ENCODE data around the gene FBRS. TPM values are rescaled to one million over a fixed set of nuclear protein-coding genes. Genes with fewer than 3 reads are reported as not detected.

The FBRS gene
- total and polyA plus RNA-seq, 2 of the 13 experiments (the other 11 are each of a cell fraction or from before 2014, with no cell fraction given): 13.7 to 16.2 TPM

- no peak for TF ChIP-seq SYNCRIP (IDR thresholded peaks at IDR 0.05; ENCODE audit: insufficient read depth, low read depth, low read length)
- TF ChIP-seq EEA1 (CRISPR knock-in tag; IDR thresholded peaks at IDR 0.05; ENCODE audit: borderline replicate concordance): no peak
- 0 out of 2 replicates have a peak, but pooled peaks have one; percentile 20 for TF ChIP-seq CEBPG (CRISPR knock-in tag; IDR thresholded peaks at IDR 0.05)
- TF ChIP-seq ZSCAN22 (CRISPR knock-in tag; IDR thresholded peaks at IDR 0.05): no peak
- no peak for TF ChIP-seq FOXK1 (CRISPR knock-in tag; IDR thresholded peaks at IDR 0.05; ENCODE audit: borderline replicate concordance, low read depth)
- TF ChIP-seq MAZ (IDR thresholded peaks at IDR 0.05; ENCODE audit: borderline replicate concordance, low read depth, low read length): no peak
- 0 out of 2 replicates have a peak, but pooled peaks have one; percentile 28 for TF ChIP-seq MAZ (CRISPR knock-in tag; IDR thresholded peaks at IDR 0.05; ENCODE audit: low read depth)
- TF ChIP-seq ZNF318 (CRISPR knock-in tag; IDR thresholded peaks at IDR 0.05): peak; percentile 53; the same call in 1 of the 2 replicates
- TF ChIP-seq ZNF891 (CRISPR knock-in tag; IDR thresholded peaks at IDR 0.05): no peak
- no peak for TF ChIP-seq PHF5A (CRISPR knock-in tag; IDR thresholded peaks at IDR 0.05; ENCODE audit: low read depth, unreplicated experiment)
- TF ChIP-seq BATF2 (CRISPR knock-in tag; IDR thresholded peaks at IDR 0.05): 0 out of 2 replicates have a peak, but pooled peaks have one; percentile 52
- peak; percentile 72; the same call in 1 of the 2 replicates for TF ChIP-seq ZNF331 (CRISPR knock-in tag; IDR thresholded peaks at IDR 0.05)
- peak; percentile 75 for TF ChIP-seq THAP9 (CRISPR knock-in tag; IDR thresholded peaks at IDR 0.05; ENCODE audit: borderline replicate concordance)
- TF ChIP-seq ZNF468 (CRISPR knock-in tag; IDR thresholded peaks at IDR 0.05): no peak
- no peak for TF ChIP-seq SIN3B (IDR thresholded peaks at IDR 0.05; ENCODE audit: low read length)
- no peak for TF ChIP-seq ZNF713 (CRISPR knock-in tag; IDR thresholded peaks at IDR 0.05)
- no peak for TF ChIP-seq ZNF207 (IDR thresholded peaks at IDR 0.05; ENCODE audit: borderline replicate concordance)
- TF ChIP-seq SIN3A (IDR thresholded peaks at IDR 0.05; ENCODE audit: borderline replicate concordance, low read depth, low read length): no peak
Observed at GRCh38 chr16:30615358-30616091, 42.7 kb upstream of the FBRS start (continued).
